GM12878 (cell line): Measurements from ENCODE around the gene HEXIM2. TPM values are rescaled to one million over a fixed set of nuclear protein-coding genes. Genes with fewer than 3 reads are reported as not detected.

Source experiments
- ATAC-seq: fragments of 200-7000 bp; cut with Tn5 transposase; 3 replicates; pipeline ENCODE4 v1.9.1; 2020; ENCODE audit warnings: mild to moderate bottlenecking, moderate library complexity
- BruUV-seq: library from RNA; stranded (reverse); fragments of 400-500 nt; replicated peaks from 2 replicates; lab custom pipeline; 2021; lab: Mats Ljungman, UMichigan
- CTCF ChIA-PET: fragments of 300-600 bp; sonication (Branson Sonifier 250); formaldehyde crosslinking; extraction: SDS; loops from one replicate; lab custom pipeline; 2021; ENCODE audit warnings: inconsistent platforms; lab: Yijun Ruan, JAX
- POLR2A ChIA-PET: fragments of 350-600 bp; formaldehyde crosslinking; extraction: SDS; loops from one replicate; lab custom pipeline; 2021; ENCODE audit warnings: inconsistent platforms; lab: Charles Lee
- RAD21 ChIA-PET: fragments of 300-600 bp; sonication (Branson Sonifier 250); formaldehyde crosslinking; loops from one replicate; lab custom pipeline; 2023; ENCODE audit warnings: antibody characterized with exemption; ENCODE audit not compliant: unreplicated experiment; lab: Charles Lee
- SMC1A ChIA-PET: fragments of 300-600 bp; sonication (Branson Sonifier 250); formaldehyde crosslinking; loops from one replicate; lab custom pipeline; 2023; ENCODE audit not compliant: unreplicated experiment, uncharacterized antibody; lab: Charles Lee
- DNase-seq: peaks from one replicate; pipeline ENCODE4 v3.0.0-alpha.2; 2011; ENCODE audit warnings: low read depth, low spot score
- FAIRE-seq: peaks from 3 replicates; lab custom pipeline; 2011; peaks lifted over from hg19 to GRCh38; lab: Jason Lieb, UNC
- H2AFZ ChIP-seq: 2 replicates; pipeline ENCODE4 v1.6.0; 2011; ENCODE audit warnings: low read depth, low read length, control low read depth; ENCODE audit not compliant: control insufficient read depth
- H3K27ac ChIP-seq: 2 replicates; pipeline ENCODE4 v1.5.1; 2011; ENCODE audit warnings: control low read depth; ENCODE audit not compliant: control insufficient read depth, insufficient read depth
- H3K27me3 ChIP-seq, 2 experiments: replicated peaks in 1 of 2; 2 replicates each; pipeline versions ENCODE4 v1.6.0 to v1.6.1; 2011; ENCODE audit warnings: low read length in 1 of 2; ENCODE audit not compliant: control insufficient read depth in 2 of 2, insufficient read depth in 2 of 2
- H3K36me3 ChIP-seq, 2 experiments: 2 replicates each; pipeline ENCODE4 v1.5.1; 2011; ENCODE audit warnings: low read length in 1 of 2; ENCODE audit not compliant: control insufficient read depth in 2 of 2, insufficient read depth in 2 of 2
- H3K4me1 ChIP-seq: 2 replicates; pipeline ENCODE4 v1.6.1; 2011; ENCODE audit warnings: mild to moderate bottlenecking, low read length, moderate library complexity, mixed read lengths; ENCODE audit not compliant: control insufficient read depth, insufficient read depth
- H3K4me2 ChIP-seq: 2 replicates; pipeline ENCODE4 v1.6.0; 2011; ENCODE audit warnings: control low read depth; ENCODE audit not compliant: control insufficient read depth, insufficient read depth
- H3K4me3 ChIP-seq: fragments of 200-600 bp; sonication (generic); 2 replicates; pipeline ENCODE4 v1.5.1; 2016
- H3K79me2 ChIP-seq: 2 replicates; pipeline ENCODE4 v1.6.0; 2011; ENCODE audit warnings: low read length; ENCODE audit not compliant: control insufficient read depth, insufficient read depth
- H3K9ac ChIP-seq: 2 replicates; pipeline ENCODE4 v1.8.0; 2011; ENCODE audit warnings: low read length, control low read depth, mixed read lengths; ENCODE audit not compliant: control insufficient read depth, insufficient read depth
- H3K9me3 ChIP-seq: replicated peaks from 3 replicates; pipeline ENCODE4 v1.5.1; 2011; ENCODE audit warnings: mild to moderate bottlenecking, low read length; ENCODE audit not compliant: control insufficient read depth, insufficient read depth
- H4K20me1 ChIP-seq: 2 replicates; pipeline ENCODE4 v1.6.0; 2011; ENCODE audit not compliant: control insufficient read depth, insufficient read depth
- CBX3 ChIP-seq: fragments of 200-600 bp; sonication (generic); IDR thresholded peaks from 2 replicates; pipeline ENCODE4 v1.6.1; 2016; ENCODE audit warnings: low read depth, borderline replicate concordance
- EGR1 ChIP-seq, 2 experiments: IDR thresholded peaks; 1 replicate in 1 of 2; 2 replicates in 1 of 2; pipeline ENCODE4 v1.6.1; 2011 to 2012; ENCODE audit warnings: low read depth in 2 of 2, low read length in 2 of 2, borderline replicate concordance in 1 of 2, mild to moderate bottlenecking in 1 of 2, moderate library complexity in 1 of 2
- GABPA ChIP-seq: IDR thresholded peaks from 2 replicates; pipeline ENCODE4 v1.6.1; 2014; ENCODE audit warnings: antibody characterized with exemption, low read depth, mild to moderate bottlenecking, inconsistent platforms
- IKZF1 ChIP-seq: fragments of 450-650 bp; conservative IDR thresholded peaks from 2 replicates; pipeline ENCODE4 v1.6.1; 2017; ENCODE audit warnings: antibody characterized with exemption, mild to moderate bottlenecking
- MEF2B ChIP-seq: fragments of 450-650 bp; IDR thresholded peaks from 2 replicates; pipeline ENCODE4 v1.6.1; 2018; ENCODE audit warnings: mild to moderate bottlenecking, moderate library complexity; ENCODE audit not compliant: partially characterized antibody, poor library complexity, severe bottlenecking
- NBN ChIP-seq: fragments of 450-650 bp; IDR thresholded peaks from 2 replicates; pipeline ENCODE4 v1.6.1; 2016
- SMARCA5 ChIP-seq: fragments of 450-650 bp; IDR thresholded peaks from 2 replicates; pipeline ENCODE4 v1.6.1; 2017; ENCODE audit warnings: mild to moderate bottlenecking
- WRNIP1 ChIP-seq: IDR thresholded peaks from 2 replicates; pipeline ENCODE4 v1.6.1; 2011; ENCODE audit warnings: low read depth, low read length, improper control_type of control experiment, borderline replicate concordance
- ZNF217 ChIP-seq: fragments of 450-650 bp; IDR thresholded peaks from 2 replicates; pipeline ENCODE4 v1.6.1; 2017; ENCODE audit warnings: antibody characterized with exemption, mild to moderate bottlenecking
- ZNF274 ChIP-seq: IDR thresholded peaks from one replicate; pipeline ENCODE4 v1.8.0; 2011; ENCODE audit not compliant: insufficient read length, insufficient read depth
- WGBS: methylation state at CpG from one replicate; pipeline ENCODE4 v1.1.6; 2016; ENCODE audit warnings: low lambda C conversion rate; ENCODE audit not compliant: insufficient replicate concordance, insufficient coverage; ENCODE audit errors: missing lambda C conversion rate; 5-methylcytosine and 5-hydroxymethylcytosine counted together
- in situ Hi-C: fragments of 300-500 bp; cut with MboI; formaldehyde crosslinking; loops from 9 replicates; pipeline ENCODE4 v1.14.3; 2018; ENCODE audit warnings: mixed read lengths
- intact Hi-C: fragments of 100-400 bp; cut with micrococcal nuclease; formaldehyde crosslinking; loops from one replicate; pipeline ENCODE4 v1.14.2; 2022; ENCODE audit not compliant: unreplicated experiment
- polyA plus RNA-seq, 11 experiments: library from polyadenylated mRNA; depleted of rRNA in 4 of 11; unstranded in 6 of 11; stranded (reverse) in 5 of 11; fragments of >200 nt; fragmentation: Nextera tagmentation in 4 of 11; fragmentation: Illumina TruSeq in 1 of 11; extraction: Ambion mirVana in 4 of 11; extraction: Trizol in 1 of 11; gene quantifications; 1 replicate in 1 of 11; 2 replicates in 10 of 11; pipeline versions ENCODE4 v1.2.1 to v1.2.3, GENCODE V29; 2011 to 2016; ENCODE audit warnings: inconsistent platforms in 2 of 11, missing spikeins in 2 of 11, low read depth in 1 of 11
- total RNA-seq, 4 experiments: library from RNA; depleted of rRNA in 3 of 4; stranded (reverse); fragments of >200 nt in 3 of 4; fragmentation: Illumina TruSeq in 1 of 4; extraction: Trizol in 1 of 4; gene quantifications; 2 replicates each; pipeline versions ENCODE4 v1.2.1 to v1.2.3, GENCODE V29; 2013 to 2021
- TF ChIP-seq, protein P1 (sequence below): IDR thresholded peaks from 2 replicates; pipeline ENCODE4 v1.6.1; 2012; ENCODE audit warnings: improper control_type of control experiment, low read depth, low read length; ENCODE audit not compliant: insufficient replicate concordance
- TF ChIP-seq, protein P2 (sequence below): fragments of 450-650 bp; IDR thresholded peaks from 2 replicates; pipeline ENCODE4 v1.6.1; 2016; ENCODE audit warnings: mild to moderate bottlenecking
- TF ChIP-seq, protein P3 (sequence below): IDR thresholded peaks from 2 replicates; pipeline ENCODE4 v1.6.1; 2012; ENCODE audit warnings: low read depth, low read length, improper control_type of control experiment
- TF ChIP-seq, protein P4 (sequence below): fragments of 450-650 bp; IDR thresholded peaks from 2 replicates; pipeline ENCODE4 v1.6.1; 2017; ENCODE audit warnings: mild to moderate bottlenecking

The HEXIM2 gene
- total and polyA plus RNA-seq, 10 of the 15 experiments (the other 5 are each of a cell fraction or from before 2014, with no cell fraction given) = 0.10 to 10.3 (median 6.4) TPM

- POLR2A ChIA-PET = interaction anchor here (0.6 to 1.6 kb wide), 4 partner anchors 9 to 87 kb away, joined by 3 to 6 read pairs (median 4); partner anchors contain the start of genes ACBD4 and HEXIM2
- Histone ChIP-seq H3K36me3 (no peaks in the 10 kb centered on the region), H3K9ac (no peak overlapping the region; the same call in 1 of the 2 replicates), H3K4me3 (peak overlapping the region; percentile 67; the same call in 1 of the 2 replicates), H3K79me2 (peaks cover 26% of the 10 kb centered on the region), H2AFZ (no peak overlapping the region), H3K4me1 (peaks cover 18% of the 10 kb centered on the region), H3K9me3 (no peaks in the 10 kb centered on the region), H4K20me1 (no peaks in the 10 kb centered on the region), H3K4me2 (peak overlapping the region; percentile 87), H3K27ac (no peak overlapping the region), H3K27me3 (no peaks in the 10 kb centered on the region)
- SMC1A ChIA-PET = interaction anchor here (1.2 to 1.5 kb wide), 2 partner anchors 10 to 17 kb away, joined by 5 to 10 read pairs; partner anchors contain the start of genes ACBD4 and HEXIM2
- RAD21 ChIA-PET = interaction anchor here (0.6 to 1.7 kb wide), 3 partner anchors 9 to 254 kb away, joined by 3 to 10 read pairs (median 4); partner anchors contain the start of gene ACBD4
- WGBS = 98% methylated on average over 8 of the region's 8 CpGs
- BruUV-seq = no TSS peak
- in situ Hi-C loops = no loop called here
- ATAC-seq (no peak), FAIRE-seq (no peak), DNase-seq (no peak)
- intact Hi-C loops = loop anchor here (5.0 kb wide), 1 partner anchor 157 kb away; no protein-coding TSS in a partner anchor
- CTCF ChIA-PET = interaction anchor here (0.6 to 11.0 kb wide), 3 partner anchors 10 to 53 kb away, joined by 3 to 280 read pairs (median 6); partner anchors contain the start of genes ACBD4 and HEXIM2
- TF ChIP-seq MEF2B (no peak), SMARCA5 (no peak), ZNF274 (no peak), CBX3 (no peak), WRNIP1 (no peak), IKZF1 (no peak), NBN (no peak), EGR1 (IDR thresholded peaks at IDR 0.05; ENCODE audit: borderline replicate concordance in 1 of 2, low read depth in 2 of 2, low read length in 2 of 2) (no peak), GABPA (no peak), ZNF217 (no peak)
- TF ChIP-seq, protein P1, sequence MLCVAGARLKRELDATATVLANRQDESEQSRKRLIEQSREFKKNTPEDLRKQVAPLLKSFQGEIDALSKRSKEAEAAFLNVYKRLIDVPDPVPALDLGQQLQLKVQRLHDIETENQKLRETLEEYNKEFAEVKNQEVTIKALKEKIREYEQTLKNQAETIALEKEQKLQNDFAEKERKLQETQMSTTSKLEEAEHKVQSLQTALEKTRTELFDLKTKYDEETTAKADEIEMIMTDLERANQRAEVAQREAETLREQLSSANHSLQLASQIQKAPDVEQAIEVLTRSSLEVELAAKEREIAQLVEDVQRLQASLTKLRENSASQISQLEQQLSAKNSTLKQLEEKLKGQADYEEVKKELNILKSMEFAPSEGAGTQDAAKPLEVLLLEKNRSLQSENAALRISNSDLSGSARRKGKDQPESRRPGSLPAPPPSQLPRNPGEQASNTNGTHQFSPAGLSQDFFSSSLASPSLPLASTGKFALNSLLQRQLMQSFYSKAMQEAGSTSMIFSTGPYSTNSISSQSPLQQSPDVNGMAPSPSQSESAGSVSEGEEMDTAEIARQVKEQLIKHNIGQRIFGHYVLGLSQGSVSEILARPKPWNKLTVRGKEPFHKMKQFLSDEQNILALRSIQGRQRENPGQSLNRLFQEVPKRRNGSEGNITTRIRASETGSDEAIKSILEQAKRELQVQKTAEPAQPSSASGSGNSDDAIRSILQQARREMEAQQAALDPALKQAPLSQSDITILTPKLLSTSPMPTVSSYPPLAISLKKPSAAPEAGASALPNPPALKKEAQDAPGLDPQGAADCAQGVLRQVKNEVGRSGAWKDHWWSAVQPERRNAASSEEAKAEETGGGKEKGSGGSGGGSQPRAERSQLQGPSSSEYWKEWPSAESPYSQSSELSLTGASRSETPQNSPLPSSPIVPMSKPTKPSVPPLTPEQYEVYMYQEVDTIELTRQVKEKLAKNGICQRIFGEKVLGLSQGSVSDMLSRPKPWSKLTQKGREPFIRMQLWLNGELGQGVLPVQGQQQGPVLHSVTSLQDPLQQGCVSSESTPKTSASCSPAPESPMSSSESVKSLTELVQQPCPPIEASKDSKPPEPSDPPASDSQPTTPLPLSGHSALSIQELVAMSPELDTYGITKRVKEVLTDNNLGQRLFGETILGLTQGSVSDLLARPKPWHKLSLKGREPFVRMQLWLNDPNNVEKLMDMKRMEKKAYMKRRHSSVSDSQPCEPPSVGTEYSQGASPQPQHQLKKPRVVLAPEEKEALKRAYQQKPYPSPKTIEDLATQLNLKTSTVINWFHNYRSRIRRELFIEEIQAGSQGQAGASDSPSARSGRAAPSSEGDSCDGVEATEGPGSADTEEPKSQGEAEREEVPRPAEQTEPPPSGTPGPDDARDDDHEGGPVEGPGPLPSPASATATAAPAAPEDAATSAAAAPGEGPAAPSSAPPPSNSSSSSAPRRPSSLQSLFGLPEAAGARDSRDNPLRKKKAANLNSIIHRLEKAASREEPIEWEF = no peak
- TF ChIP-seq, protein P2, sequence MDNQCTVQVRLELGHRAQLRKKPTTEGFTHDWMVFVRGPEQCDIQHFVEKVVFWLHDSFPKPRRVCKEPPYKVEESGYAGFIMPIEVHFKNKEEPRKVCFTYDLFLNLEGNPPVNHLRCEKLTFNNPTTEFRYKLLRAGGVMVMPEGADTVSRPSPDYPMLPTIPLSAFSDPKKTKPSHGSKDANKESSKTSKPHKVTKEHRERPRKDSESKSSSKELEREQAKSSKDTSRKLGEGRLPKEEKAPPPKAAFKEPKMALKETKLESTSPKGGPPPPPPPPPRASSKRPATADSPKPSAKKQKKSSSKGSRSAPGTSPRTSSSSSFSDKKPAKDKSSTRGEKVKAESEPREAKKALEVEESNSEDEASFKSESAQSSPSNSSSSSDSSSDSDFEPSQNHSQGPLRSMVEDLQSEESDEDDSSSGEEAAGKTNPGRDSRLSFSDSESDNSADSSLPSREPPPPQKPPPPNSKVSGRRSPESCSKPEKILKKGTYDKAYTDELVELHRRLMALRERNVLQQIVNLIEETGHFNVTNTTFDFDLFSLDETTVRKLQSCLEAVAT = no peak
- TF ChIP-seq, protein P3, sequence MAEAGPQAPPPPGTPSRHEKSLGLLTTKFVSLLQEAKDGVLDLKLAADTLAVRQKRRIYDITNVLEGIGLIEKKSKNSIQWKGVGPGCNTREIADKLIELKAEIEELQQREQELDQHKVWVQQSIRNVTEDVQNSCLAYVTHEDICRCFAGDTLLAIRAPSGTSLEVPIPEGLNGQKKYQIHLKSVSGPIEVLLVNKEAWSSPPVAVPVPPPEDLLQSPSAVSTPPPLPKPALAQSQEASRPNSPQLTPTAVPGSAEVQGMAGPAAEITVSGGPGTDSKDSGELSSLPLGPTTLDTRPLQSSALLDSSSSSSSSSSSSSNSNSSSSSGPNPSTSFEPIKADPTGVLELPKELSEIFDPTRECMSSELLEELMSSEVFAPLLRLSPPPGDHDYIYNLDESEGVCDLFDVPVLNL = no peak
- TF ChIP-seq, protein P4, sequence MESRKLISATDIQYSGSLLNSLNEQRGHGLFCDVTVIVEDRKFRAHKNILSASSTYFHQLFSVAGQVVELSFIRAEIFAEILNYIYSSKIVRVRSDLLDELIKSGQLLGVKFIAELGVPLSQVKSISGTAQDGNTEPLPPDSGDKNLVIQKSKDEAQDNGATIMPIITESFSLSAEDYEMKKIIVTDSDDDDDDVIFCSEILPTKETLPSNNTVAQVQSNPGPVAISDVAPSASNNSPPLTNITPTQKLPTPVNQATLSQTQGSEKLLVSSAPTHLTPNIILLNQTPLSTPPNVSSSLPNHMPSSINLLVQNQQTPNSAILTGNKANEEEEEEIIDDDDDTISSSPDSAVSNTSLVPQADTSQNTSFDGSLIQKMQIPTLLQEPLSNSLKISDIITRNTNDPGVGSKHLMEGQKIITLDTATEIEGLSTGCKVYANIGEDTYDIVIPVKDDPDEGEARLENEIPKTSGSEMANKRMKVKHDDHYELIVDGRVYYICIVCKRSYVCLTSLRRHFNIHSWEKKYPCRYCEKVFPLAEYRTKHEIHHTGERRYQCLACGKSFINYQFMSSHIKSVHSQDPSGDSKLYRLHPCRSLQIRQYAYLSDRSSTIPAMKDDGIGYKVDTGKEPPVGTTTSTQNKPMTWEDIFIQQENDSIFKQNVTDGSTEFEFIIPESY = no peak
Observed at GRCh38 chr17:45145035-45145389, 16.7 kb upstream of the HEXIM2 start.
